HepG2 (cell line): ENCODE measurements around the gene PASK. TPM values are rescaled to one million over a fixed set of nuclear protein-coding genes. Genes with fewer than 3 reads are reported as not detected.

Experiments
- ATAC-seq: fragments of 200-7000 bp; cut with Tn5 transposase; 3 replicates; pipeline ENCODE4 v1.9.1; 2020; ENCODE audit warnings: mild to moderate bottlenecking, moderate library complexity
- BruUV-seq: library from RNA; stranded (reverse); fragments of 400-500 nt; replicated peaks from 2 replicates; lab custom pipeline; 2021; lab: Mats Ljungman, UMichigan
- CTCF ChIA-PET: fragments of 300-600 bp; formaldehyde crosslinking; extraction: SDS; loops from one replicate; lab custom pipeline; 2021; ENCODE audit warnings: low total read pairs, inconsistent platforms, low intra/inter-chr PET ratio; lab: Yijun Ruan, JAX
- POLR2A ChIA-PET: fragments of 350-600 bp; sonication (Branson Sonifier 250); formaldehyde crosslinking; loops from one replicate; lab custom pipeline; 2020; ENCODE audit warnings: antibody characterized with exemption, inconsistent platforms; lab: Yijun Ruan, JAX
- DNase-seq: peaks from one replicate; pipeline ENCODE4 v3.0.0-alpha.2; 2015; ENCODE audit warnings: low spot score
- FAIRE-seq: peaks from 3 replicates; lab custom pipeline; 2011; peaks lifted over from hg19 to GRCh38; lab: Jason Lieb, UNC
- H2AFZ ChIP-seq: one replicate; pipeline ENCODE4 v1.6.1; 2011; ENCODE audit warnings: low read length, inconsistent platforms
- H3K27ac ChIP-seq: fragments of 300-600 bp; 3 replicates; pipeline ENCODE4 v1.8.0; 2011; ENCODE audit warnings: mixed run types, mild to moderate bottlenecking, mixed read lengths, low read length, inconsistent platforms; ENCODE audit not compliant: insufficient read depth; ENCODE audit errors: extremely low read length
- H3K27me3 ChIP-seq, 2 experiments: fragments of 200-600 bp in 1 of 2; 2 replicates in 1 of 2; 3 replicates in 1 of 2; pipeline versions ENCODE4 v1.6.0 to v1.8.0; 2011; ENCODE audit warnings: low read length in 2 of 2, mild to moderate bottlenecking in 2 of 2, moderate library complexity in 2 of 2, inconsistent platforms in 1 of 2; ENCODE audit not compliant: insufficient read depth in 2 of 2, control insufficient read depth in 1 of 2
- H3K36me3 ChIP-seq, 2 experiments: fragments of 200-600 bp in 1 of 2; replicated peaks in 1 of 2; 2 replicates in 1 of 2; 3 replicates in 1 of 2; pipeline versions ENCODE4 v1.5.1 to v1.8.0; 2011; ENCODE audit warnings: low read length in 2 of 2, inconsistent platforms in 1 of 2; ENCODE audit not compliant: insufficient read depth in 2 of 2, control insufficient read depth in 1 of 2
- H3K4me1 ChIP-seq: 2 replicates; pipeline ENCODE4 v1.5.1; 2012; ENCODE audit warnings: low read length, inconsistent platforms; ENCODE audit not compliant: insufficient read depth
- H3K4me2 ChIP-seq: 2 replicates; pipeline ENCODE4 v1.6.0; 2011; ENCODE audit warnings: low read depth, low read length, inconsistent platforms
- H3K4me3 ChIP-seq, 3 experiments: fragments of 200-600 bp in 1 of 3; sonication (generic), shearing (Covaris generic) in 1 of 3; replicated peaks in 1 of 3; 2 replicates each; pipeline ENCODE4 v1.5.1; 2011 to 2016; ENCODE audit warnings: low read length in 3 of 3, inconsistent platforms in 2 of 3, low read depth in 2 of 3, mild to moderate bottlenecking in 2 of 3, control low read depth in 1 of 3, mixed read lengths in 1 of 3; ENCODE audit not compliant: insufficient read depth in 1 of 3
- H3K79me2 ChIP-seq: one replicate; pipeline ENCODE4 v1.6.1; 2011; ENCODE audit warnings: low read length, inconsistent platforms; ENCODE audit not compliant: insufficient read depth
- H3K9ac ChIP-seq: 2 replicates; pipeline ENCODE4 v1.6.0; 2011; ENCODE audit warnings: mild to moderate bottlenecking, low read depth, low read length, inconsistent platforms; ENCODE audit not compliant: insufficient read depth
- H3K9me3 ChIP-seq: 2 replicates; pipeline ENCODE4 v1.5.1; 2012; ENCODE audit warnings: mild to moderate bottlenecking, low read length
- H4K20me1 ChIP-seq: 2 replicates; pipeline ENCODE4 v1.6.0; 2011; ENCODE audit warnings: inconsistent platforms, mild to moderate bottlenecking, low read length, moderate library complexity; ENCODE audit not compliant: insufficient read depth
- FOXK2 ChIP-seq: fragments of 450-650 bp; IDR thresholded peaks from 2 replicates; pipeline ENCODE4 v1.6.1; 2016
- SALL2 ChIP-seq: sonication (generic); formaldehyde crosslinking; IDR thresholded peaks from 2 replicates; pipeline ENCODE4 v1.8.1; 2023; ENCODE audit warnings: mild to moderate bottlenecking, missing genetic modification reagents, inconsistent platforms
- TBX3 ChIP-seq: fragments of 450-650 bp; IDR thresholded peaks from 2 replicates; pipeline ENCODE4 v1.6.1; 2017; ENCODE audit warnings: antibody characterized with exemption, mild to moderate bottlenecking, inconsistent platforms, borderline replicate concordance
- ZNF34 ChIP-seq: sonication (generic); formaldehyde crosslinking; IDR thresholded peaks from 2 replicates; pipeline ENCODE4 v1.4.0; 2020; ENCODE audit warnings: mild to moderate bottlenecking, missing genetic modification reagents, borderline replicate concordance
- ZNF775 ChIP-seq: sonication (generic); formaldehyde crosslinking; IDR thresholded peaks from 2 replicates; pipeline ENCODE4 v1.4.0; 2020; ENCODE audit warnings: missing genetic modification reagents, mild to moderate bottlenecking, moderate library complexity, borderline replicate concordance
- WGBS: methylation state at CpG from one replicate; pipeline ENCODE4 v1.1.6; 2017; ENCODE audit warnings: low lambda C conversion rate; 5-methylcytosine and 5-hydroxymethylcytosine counted together
- in situ Hi-C: cut with HindIII; loops from 2 replicates; pipeline ENCODE4 v1.10.0; 2017; ENCODE audit warnings: low pct_unique_long_range_greater_than_20kb; ENCODE audit not compliant: extremely low pct_ligation_motif_present
- intact Hi-C: fragments of 100-400 bp; cut with micrococcal nuclease; formaldehyde crosslinking; loops from one replicate; pipeline ENCODE4 v1.10.0; 2022; ENCODE audit not compliant: unreplicated experiment
- polyA plus RNA-seq, 8 experiments: library from polyadenylated mRNA; depleted of rRNA in 3 of 8; stranded (reverse) in 7 of 8; unstranded in 1 of 8; fragments of >200 nt; fragmentation: Illumina TruSeq in 4 of 8; extraction: Trizol in 4 of 8; gene quantifications; 2 replicates each; pipeline versions ENCODE4 v1.2.1 to v1.2.3, GENCODE V29; 2011 to 2016; ENCODE audit warnings: low read depth in 4 of 8, missing spikeins in 1 of 8, mixed read lengths in 1 of 8; ENCODE audit not compliant: insufficient read depth in 1 of 8
- total RNA-seq, 5 experiments: library from RNA; depleted of rRNA; stranded (reverse); fragments of >200 nt; fragmentation: Illumina TruSeq; extraction: Trizol; gene quantifications; 2 replicates each; pipeline ENCODE4 v1.2.3, GENCODE V29; 2016; ENCODE audit warnings: low read depth in 1 of 5
- TF ChIP-seq, protein P1 (sequence below): sonication (generic); formaldehyde crosslinking; IDR thresholded peaks from 2 replicates; pipeline ENCODE4 v1.4.0; 2020; ENCODE audit warnings: mild to moderate bottlenecking, missing genetic modification reagents, borderline replicate concordance
- TF ChIP-seq, protein P2 (sequence below): sonication (generic); formaldehyde crosslinking; IDR thresholded peaks from 2 replicates; pipeline ENCODE4 v1.9.0; 2022; ENCODE audit warnings: low read depth, missing genetic modification reagents
- TF ChIP-seq, protein P3 (sequence below): sonication (generic); formaldehyde crosslinking; IDR thresholded peaks from 2 replicates; pipeline ENCODE4 v1.4.0; 2020; ENCODE audit warnings: missing genetic modification reagents, mild to moderate bottlenecking, borderline replicate concordance

PASK gene
- total and polyA plus RNA-seq, 2 of the 13 experiments (the other 11 are each of a cell fraction or from before 2014, with no cell fraction given) = 6.9 to 17.0 TPM

DNA sequence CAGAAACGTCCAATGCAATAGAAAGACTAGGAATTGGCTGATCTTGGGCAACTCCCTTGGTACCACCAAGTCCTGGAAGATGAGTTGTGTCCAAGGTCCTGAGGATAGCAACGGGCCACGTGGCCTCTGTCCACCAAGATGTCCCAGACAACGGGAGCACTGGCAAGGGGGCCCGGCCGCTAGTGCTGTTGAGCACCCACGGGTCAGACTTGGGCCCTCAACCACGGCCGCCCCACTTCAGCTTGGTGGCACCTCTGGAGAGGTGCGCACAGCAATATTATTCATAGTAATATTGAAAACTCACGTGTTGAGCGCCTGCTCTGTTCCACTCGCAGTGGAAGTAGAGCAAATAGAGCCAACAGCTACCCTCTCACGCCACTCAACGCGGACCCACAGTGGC is 19.0 kb downstream of the PASK start (continued):
- TF ChIP-seq, protein P1, sequence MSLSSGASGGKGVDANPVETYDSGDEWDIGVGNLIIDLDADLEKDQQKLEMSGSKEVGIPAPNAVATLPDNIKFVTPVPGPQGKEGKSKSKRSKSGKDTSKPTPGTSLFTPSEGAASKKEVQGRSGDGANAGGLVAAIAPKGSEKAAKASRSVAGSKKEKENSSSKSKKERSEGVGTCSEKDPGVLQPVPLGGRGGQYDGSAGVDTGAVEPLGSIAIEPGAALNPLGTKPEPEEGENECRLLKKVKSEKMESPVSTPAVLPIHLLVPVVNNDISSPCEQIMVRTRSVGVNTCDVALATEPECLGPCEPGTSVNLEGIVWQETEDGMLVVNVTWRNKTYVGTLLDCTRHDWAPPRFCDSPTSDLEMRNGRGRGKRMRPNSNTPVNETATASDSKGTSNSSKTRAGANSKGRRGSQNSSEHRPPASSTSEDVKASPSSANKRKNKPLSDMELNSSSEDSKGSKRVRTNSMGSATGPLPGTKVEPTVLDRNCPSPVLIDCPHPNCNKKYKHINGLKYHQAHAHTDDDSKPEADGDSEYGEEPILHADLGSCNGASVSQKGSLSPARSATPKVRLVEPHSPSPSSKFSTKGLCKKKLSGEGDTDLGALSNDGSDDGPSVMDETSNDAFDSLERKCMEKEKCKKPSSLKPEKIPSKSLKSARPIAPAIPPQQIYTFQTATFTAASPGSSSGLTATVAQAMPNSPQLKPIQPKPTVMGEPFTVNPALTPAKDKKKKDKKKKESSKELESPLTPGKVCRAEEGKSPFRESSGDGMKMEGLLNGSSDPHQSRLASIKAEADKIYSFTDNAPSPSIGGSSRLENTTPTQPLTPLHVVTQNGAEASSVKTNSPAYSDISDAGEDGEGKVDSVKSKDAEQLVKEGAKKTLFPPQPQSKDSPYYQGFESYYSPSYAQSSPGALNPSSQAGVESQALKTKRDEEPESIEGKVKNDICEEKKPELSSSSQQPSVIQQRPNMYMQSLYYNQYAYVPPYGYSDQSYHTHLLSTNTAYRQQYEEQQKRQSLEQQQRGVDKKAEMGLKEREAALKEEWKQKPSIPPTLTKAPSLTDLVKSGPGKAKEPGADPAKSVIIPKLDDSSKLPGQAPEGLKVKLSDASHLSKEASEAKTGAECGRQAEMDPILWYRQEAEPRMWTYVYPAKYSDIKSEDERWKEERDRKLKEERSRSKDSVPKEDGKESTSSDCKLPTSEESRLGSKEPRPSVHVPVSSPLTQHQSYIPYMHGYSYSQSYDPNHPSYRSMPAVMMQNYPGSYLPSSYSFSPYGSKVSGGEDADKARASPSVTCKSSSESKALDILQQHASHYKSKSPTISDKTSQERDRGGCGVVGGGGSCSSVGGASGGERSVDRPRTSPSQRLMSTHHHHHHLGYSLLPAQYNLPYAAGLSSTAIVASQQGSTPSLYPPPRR (CRISPR knock-in tag) = no peak
- TF ChIP-seq TBX3 = no peak
- TF ChIP-seq FOXK2 = no peak
- no peak for TF ChIP-seq SALL2 (CRISPR knock-in tag)
- TF ChIP-seq ZNF775 (CRISPR knock-in tag) = no peak
- no peak for TF ChIP-seq ZNF34 (CRISPR knock-in tag)

DNA sequence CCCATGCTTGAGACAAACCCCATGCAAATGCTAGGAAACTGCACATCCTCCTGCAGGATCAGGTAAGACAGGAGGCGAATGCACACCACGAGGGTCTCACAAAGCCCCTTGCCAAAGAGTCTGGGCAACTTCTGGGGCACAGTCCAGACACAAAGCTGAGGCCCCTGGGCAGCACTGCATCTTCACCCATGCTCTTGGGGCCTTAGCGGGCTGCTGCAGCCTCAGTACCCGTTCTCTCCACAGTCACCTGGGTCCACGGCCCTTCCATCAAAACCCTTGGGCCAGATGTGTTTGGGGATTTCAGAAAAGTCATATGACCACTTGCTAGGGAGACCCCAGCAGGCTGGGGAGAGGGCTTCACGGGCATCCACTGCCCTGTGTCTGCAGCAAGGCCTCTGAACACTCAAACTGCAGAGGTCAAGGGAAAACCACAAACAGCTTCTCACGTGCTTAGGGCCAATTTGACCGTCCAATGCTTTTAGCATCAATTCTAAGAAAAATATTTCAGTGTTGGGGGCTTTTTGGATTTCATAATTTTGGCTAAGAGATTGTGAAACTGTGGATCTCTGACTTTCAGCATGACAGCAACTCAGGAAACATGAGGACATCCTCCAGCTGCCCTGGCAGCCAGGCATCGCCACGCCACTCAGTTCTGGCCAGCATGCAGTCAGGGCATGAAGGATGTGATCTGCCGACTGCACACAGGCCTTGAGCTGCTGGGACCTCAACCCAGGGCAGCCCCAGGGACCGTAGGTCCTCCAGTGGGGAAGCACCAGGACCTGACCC is 20.0 kb downstream of the PASK start:
- Histone ChIP-seq H2AFZ (no peak overlapping the region), H3K79me2 (no peaks in the 10 kb centered on the region), H3K27me3 (no peaks in the 10 kb centered on the region), H3K36me3 (peaks cover 8 to 14% of the 10 kb centered on the region in 2 experiments; a peak in 4 of 5 replicates), H3K9me3 (no peaks in the 10 kb centered on the region)
- in situ Hi-C loops = no loop called here
- FAIRE-seq = no peak
- CTCF ChIA-PET = no interaction called here
- BruUV-seq = no TSS peak
- ATAC-seq = no peak
- no peak for DNase-seq
- TF ChIP-seq, protein P2, sequence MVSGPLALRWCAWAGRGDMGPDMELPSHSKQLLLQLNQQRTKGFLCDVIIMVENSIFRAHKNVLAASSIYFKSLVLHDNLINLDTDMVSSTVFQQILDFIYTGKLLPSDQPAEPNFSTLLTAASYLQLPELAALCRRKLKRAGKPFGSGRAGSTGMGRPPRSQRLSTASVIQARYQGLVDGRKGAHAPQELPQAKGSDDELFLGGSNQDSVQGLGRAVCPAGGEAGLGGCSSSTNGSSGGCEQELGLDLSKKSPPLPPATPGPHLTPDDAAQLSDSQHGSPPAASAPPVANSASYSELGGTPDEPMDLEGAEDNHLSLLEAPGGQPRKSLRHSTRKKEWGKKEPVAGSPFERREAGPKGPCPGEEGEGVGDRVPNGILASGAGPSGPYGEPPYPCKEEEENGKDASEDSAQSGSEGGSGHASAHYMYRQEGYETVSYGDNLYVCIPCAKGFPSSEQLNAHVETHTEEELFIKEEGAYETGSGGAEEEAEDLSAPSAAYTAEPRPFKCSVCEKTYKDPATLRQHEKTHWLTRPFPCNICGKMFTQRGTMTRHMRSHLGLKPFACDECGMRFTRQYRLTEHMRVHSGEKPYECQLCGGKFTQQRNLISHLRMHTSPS (CRISPR knock-in tag) = no peak
- TF ChIP-seq, protein P3, sequence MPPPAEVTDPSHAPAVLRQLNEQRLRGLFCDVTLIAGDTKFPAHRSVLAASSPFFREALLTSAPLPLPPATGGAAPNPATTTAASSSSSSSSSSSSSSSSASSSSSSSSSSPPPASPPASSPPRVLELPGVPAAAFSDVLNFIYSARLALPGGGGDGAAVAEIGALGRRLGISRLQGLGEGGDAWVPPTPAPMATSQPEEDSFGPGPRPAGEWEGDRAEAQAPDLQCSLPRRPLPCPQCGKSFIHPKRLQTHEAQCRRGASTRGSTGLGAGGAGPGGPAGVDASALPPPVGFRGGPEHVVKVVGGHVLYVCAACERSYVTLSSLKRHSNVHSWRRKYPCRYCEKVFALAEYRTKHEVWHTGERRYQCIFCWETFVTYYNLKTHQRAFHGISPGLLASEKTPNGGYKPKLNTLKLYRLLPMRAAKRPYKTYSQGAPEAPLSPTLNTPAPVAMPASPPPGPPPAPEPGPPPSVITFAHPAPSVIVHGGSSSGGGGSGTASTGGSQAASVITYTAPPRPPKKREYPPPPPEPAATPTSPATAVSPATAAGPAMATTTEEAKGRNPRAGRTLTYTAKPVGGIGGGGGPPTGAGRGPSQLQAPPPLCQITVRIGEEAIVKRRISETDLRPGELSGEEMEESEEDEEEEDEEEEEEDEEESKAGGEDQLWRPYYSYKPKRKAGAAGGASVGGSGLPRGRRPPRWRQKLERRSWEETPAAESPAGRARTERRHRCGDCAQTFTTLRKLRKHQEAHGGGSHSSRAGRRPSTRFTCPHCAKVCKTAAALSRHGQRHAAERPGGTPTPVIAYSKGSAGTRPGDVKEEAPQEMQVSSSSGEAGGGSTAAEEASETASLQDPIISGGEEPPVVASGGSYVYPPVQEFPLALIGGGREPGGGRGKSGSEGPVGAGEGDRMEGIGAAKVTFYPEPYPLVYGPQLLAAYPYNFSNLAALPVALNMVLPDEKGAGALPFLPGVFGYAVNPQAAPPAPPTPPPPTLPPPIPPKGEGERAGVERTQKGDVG = no peak
- TF ChIP-seq, all 625 proteins: peak for 0
- Histone ChIP-seq H3K27ac (no peak overlapping the region), H3K9ac (no peak overlapping the region), H3K4me2 (no peak overlapping the region), H3K4me3 (no peak overlapping the region), H4K20me1 (no peaks in the 10 kb centered on the region), H3K4me1 (no peaks in the 10 kb centered on the region)
- POLR2A ChIA-PET = no interaction called here
- WGBS = 93% methylated on average over 11 of the region's 12 CpGs
- intact Hi-C loops = no loop called here
